ENCODE measurements around the gene RRP12. TPM values are rescaled to one million over a fixed set of nuclear protein-coding genes. Genes with fewer than 3 reads are reported as not detected.

Gene RRP12
- total RNA-seq, 1 experiment from 2014 or later: 86.2 TPM

GRCh38 chr10:97383159-97383558 is 18.0 kb downstream of the RRP12 start:
- Histone ChIP-seq H3K27ac (ENCODE audit: low read depth, low read length, poor library complexity, severe bottlenecking) (no peak overlapping the region), H3K4me1 (ENCODE audit: insufficient read depth, low read length, poor library complexity, severe bottlenecking) (no peaks in the 10 kb centered on the region), H3K36me3 (ENCODE audit: insufficient read depth, low read length, poor library complexity, severe bottlenecking) (peaks cover 19% of the 10 kb centered on the region), H3K27me3 (replicated peaks; ENCODE audit: insufficient read depth, low read depth, low read length, poor library complexity) (no peaks in the 10 kb centered on the region), H3K9me3 (ENCODE audit: low read depth, low read length, poor library complexity, severe bottlenecking) (no peaks in the 10 kb centered on the region), H3K4me3 (ENCODE audit: low read depth, low read length, poor library complexity, severe bottlenecking) (no peak overlapping the region)
- no peak for DNase-seq (ENCODE audit: low spot score)
- no TSS peak for BruUV-seq (replicated peaks)
- TF ChIP-seq EZH2 (IDR thresholded peaks at IDR 0.05; ENCODE audit: borderline replicate concordance, low read depth, low read length, poor library complexity, severe bottlenecking) (no peak), CTCF (conservative IDR thresholded peaks at IDR 0.05; ENCODE audit: low read depth, low read length) (no peak)
- ChIA-PET CTCF (no interaction called here), POLR2A (ENCODE audit: low non-redundant PET) (no interaction called here)
- intact Hi-C loops (cut with micrococcal nuclease; ENCODE audit: unreplicated experiment): no loop called here

GRCh38 chr10:97381626-97382025 is 19.5 kb downstream of the RRP12 start:
- ChIA-PET POLR2A (ENCODE audit: low non-redundant PET) (no interaction called here), CTCF (no interaction called here)
- Histone ChIP-seq H3K9me3 (ENCODE audit: low read depth, low read length, poor library complexity, severe bottlenecking) (no peaks in the 10 kb centered on the region), H3K27me3 (replicated peaks; ENCODE audit: insufficient read depth, low read depth, low read length, poor library complexity) (no peaks in the 10 kb centered on the region), H3K27ac (ENCODE audit: low read depth, low read length, poor library complexity, severe bottlenecking) (no peak overlapping the region), H3K4me1 (ENCODE audit: insufficient read depth, low read length, poor library complexity, severe bottlenecking) (no peaks in the 10 kb centered on the region), H3K4me3 (ENCODE audit: low read depth, low read length, poor library complexity, severe bottlenecking) (no peak overlapping the region), H3K36me3 (ENCODE audit: insufficient read depth, low read length, poor library complexity, severe bottlenecking) (peaks cover 15% of the 10 kb centered on the region)
- no TSS peak for BruUV-seq (replicated peaks)
- intact Hi-C loops (cut with micrococcal nuclease; ENCODE audit: unreplicated experiment): no loop called here
- TF ChIP-seq EZH2 (IDR thresholded peaks at IDR 0.05; ENCODE audit: borderline replicate concordance, low read depth, low read length, poor library complexity, severe bottlenecking): no peak
- TF ChIP-seq CTCF (conservative IDR thresholded peaks at IDR 0.05; ENCODE audit: low read depth, low read length): no peak
- DNase-seq (ENCODE audit: low spot score): no peak

- DNase-seq (ENCODE audit: low spot score): no peak
- no peaks in the 10 kb centered on the region for H3K9me3 ChIP-seq (ENCODE audit: low read depth, low read length, poor library complexity, severe bottlenecking)
- H3K4me3 ChIP-seq (ENCODE audit: low read depth, low read length, poor library complexity, severe bottlenecking): no peak overlapping the region
- TF ChIP-seq EZH2 (IDR thresholded peaks at IDR 0.05; ENCODE audit: borderline replicate concordance, low read depth, low read length, poor library complexity, severe bottlenecking): no peak
- TF ChIP-seq CTCF (conservative IDR thresholded peaks at IDR 0.05; ENCODE audit: low read depth, low read length): no peak
- CTCF ChIA-PET: no interaction called here
- H3K4me1 ChIP-seq (ENCODE audit: insufficient read depth, low read length, poor library complexity, severe bottlenecking): no peaks in the 10 kb centered on the region
- H3K27me3 ChIP-seq (replicated peaks; ENCODE audit: insufficient read depth, low read depth, low read length, poor library complexity): no peaks in the 10 kb centered on the region
- POLR2A ChIA-PET (ENCODE audit: low non-redundant PET): no interaction called here
- BruUV-seq (replicated peaks): no TSS peak
- peaks cover 16% of the 10 kb centered on the region for H3K36me3 ChIP-seq (ENCODE audit: insufficient read depth, low read length, poor library complexity, severe bottlenecking)
- intact Hi-C loops (cut with micrococcal nuclease; ENCODE audit: unreplicated experiment): no loop called here
- H3K27ac ChIP-seq (ENCODE audit: low read depth, low read length, poor library complexity, severe bottlenecking): no peak overlapping the region
These were observed 20.6 kb downstream of the RRP12 start for GRCh38 chr10:97380516-97380915.
